Activated naive CD8-positive, alpha-beta T cell treated with anti-CD3 and anti-CD28 coated beads, Interleukin-2, amount 10 ng/mL, durations not matched to agents 7 days and 5 days (primary cell): Measurements from ENCODE around the gene SOX18. TPM values are rescaled to one million over a fixed set of nuclear protein-coding genes. Genes with fewer than 3 reads are reported as not detected.
A peak's percentile ranks its signal among the peaks of the same experiment; 100 is the strongest.

Experiments
- ATAC-seq: fragments of 150-1000 bp; cut with Tn5 transposase; one replicate; pipeline ENCODE4 v1.10.0; 2021; ENCODE audit warnings: low read depth, moderate library complexity
- POLR2A ChIA-PET: fragments of 350-600 bp; sonication (Branson Sonifier 250); formaldehyde crosslinking; loops from one replicate; lab custom pipeline; 2021; ENCODE audit warnings: antibody characterized with exemption; lab: Charles Lee
- DNase-seq: peaks from one replicate; pipeline ENCODE4 v3.0.0; 2021
- H3K27ac Mint-ChIP-seq: one replicate; pipeline ENCODE4 v1.8.0; 2022; ENCODE audit warnings: mild to moderate bottlenecking, mixed read lengths
- H3K27me3 Mint-ChIP-seq: one replicate; pipeline ENCODE4 v1.8.0; 2022; ENCODE audit warnings: mild to moderate bottlenecking, moderate library complexity, mixed read lengths
- H3K36me3 Mint-ChIP-seq: one replicate; pipeline ENCODE4 v1.8.0; 2021; ENCODE audit warnings: mild to moderate bottlenecking, mixed read lengths
- H3K4me1 Mint-ChIP-seq: one replicate; pipeline ENCODE4 v1.8.0; 2021; ENCODE audit warnings: mixed read lengths
- H3K4me3 Mint-ChIP-seq: one replicate; pipeline ENCODE4 v1.8.0; 2022; ENCODE audit warnings: mild to moderate bottlenecking, moderate library complexity, mixed read lengths
- H3K9me3 Mint-ChIP-seq: one replicate; pipeline ENCODE4 v1.8.0; 2021; ENCODE audit warnings: mixed read lengths
- total RNA-seq, 2 experiments: library from RNA; stranded (reverse); gene quantifications; one replicate each; pipeline ENCODE4 v1.2.3, GENCODE V29; 2021

Gene SOX18
- total RNA-seq, 2 experiments from 2014 or later: 0.30 to 0.51 TPM

DNA sequence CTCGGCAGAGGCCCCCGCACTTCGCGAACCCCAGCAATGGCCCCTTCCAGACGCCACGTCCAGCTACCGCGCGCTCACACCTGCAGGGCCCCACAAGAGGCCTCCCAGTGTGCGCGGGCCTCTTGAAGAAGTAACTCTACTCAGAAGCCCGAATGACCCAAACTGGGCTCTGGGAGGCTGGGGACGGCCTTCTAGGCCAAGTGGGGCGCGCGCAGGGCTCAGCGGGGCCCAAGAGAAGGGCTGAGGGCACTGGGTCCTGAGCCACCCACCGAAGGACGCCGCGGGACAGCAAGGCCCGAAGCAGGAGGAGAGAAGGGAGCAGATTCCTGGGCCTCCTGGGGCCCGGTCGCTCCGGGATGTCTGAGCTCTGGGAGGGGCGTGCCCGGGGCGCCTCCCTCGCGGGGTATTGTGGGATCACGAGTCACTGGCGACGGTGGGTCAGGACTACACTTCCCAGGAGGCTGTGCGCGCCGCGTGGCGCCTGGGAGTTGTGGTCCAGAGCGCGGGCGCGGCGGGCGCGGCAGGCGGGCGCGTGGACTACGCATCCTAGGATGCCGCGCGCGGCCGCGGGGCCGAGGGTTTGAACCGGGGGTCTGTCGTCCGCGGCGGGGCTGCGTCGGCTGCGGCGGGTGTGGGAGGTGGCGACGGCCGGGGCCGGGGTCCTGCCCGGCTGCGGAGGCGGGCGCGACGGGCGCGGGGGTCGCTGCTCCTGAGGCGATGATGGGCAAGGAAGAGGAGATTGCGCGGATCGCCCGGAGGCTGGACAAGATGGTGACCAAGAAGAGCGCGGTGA, 13.4 kb upstream of the SOX18 start, which contains the start of gene TCEA2:
Gene TCEA2 (plus strand): TSS at position 603 of the 793 bp plus-strand sequence. CDS start 115 bp downstream, at position 718.
- no peaks in the 10 kb centered on the region for H3K36me3 Mint-ChIP-seq
- H3K27me3 Mint-ChIP-seq: no peaks in the 10 kb centered on the region
- peak; percentile 96 for DNase-seq
- H3K27ac Mint-ChIP-seq: peak within 1 kb of the TSS; percentile 89
- ATAC-seq: peak; percentile 76
- H3K4me3 Mint-ChIP-seq: peak within 1 kb of the TSS; percentile 95
- no peaks in the 10 kb centered on the region for H3K9me3 Mint-ChIP-seq
- H3K4me1 Mint-ChIP-seq: peaks cover 43% of the 10 kb centered on the region
- POLR2A ChIA-PET: interaction anchor here (0.6 to 3.2 kb wide), 11 partner anchors 9 to 542 kb away, joined by 3 to 16 read pairs (median 4); partner anchors contain the start of genes OPRL1, PRPF6 and RGS19

DNA sequence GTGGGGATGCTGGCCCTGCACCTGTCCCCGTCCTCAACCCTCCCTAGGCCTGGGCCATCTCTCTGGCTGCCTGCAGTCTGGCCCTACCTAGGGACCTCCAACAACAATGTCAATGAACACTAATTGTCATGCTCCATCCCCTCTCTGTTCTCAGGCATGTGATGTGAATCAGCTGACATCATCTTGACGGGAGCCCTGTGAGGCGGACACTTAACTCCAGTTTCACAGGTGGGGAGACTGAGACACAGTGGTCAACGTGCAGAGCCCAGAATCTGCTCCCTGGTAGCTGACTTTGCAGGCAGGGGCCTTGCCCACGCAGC, 12.8 kb upstream of the SOX18 start:
- peak overlapping the region; percentile 36 for H3K27ac Mint-ChIP-seq
- ATAC-seq (no peak), DNase-seq (no peak)
- H3K27me3 Mint-ChIP-seq: no peaks in the 10 kb centered on the region
- no peaks in the 10 kb centered on the region for H3K36me3 Mint-ChIP-seq
- POLR2A ChIA-PET: interaction anchor here (0.6 to 3.2 kb wide), 10 partner anchors 9 to 541 kb away, joined by 3 to 16 read pairs (median 4); partner anchors contain the start of genes OPRL1, PRPF6 and RGS19
- H3K4me1 Mint-ChIP-seq: peaks cover 40% of the 10 kb centered on the region
- peak overlapping the region; percentile 95 for H3K4me3 Mint-ChIP-seq
- no peaks in the 10 kb centered on the region for H3K9me3 Mint-ChIP-seq

DNA sequence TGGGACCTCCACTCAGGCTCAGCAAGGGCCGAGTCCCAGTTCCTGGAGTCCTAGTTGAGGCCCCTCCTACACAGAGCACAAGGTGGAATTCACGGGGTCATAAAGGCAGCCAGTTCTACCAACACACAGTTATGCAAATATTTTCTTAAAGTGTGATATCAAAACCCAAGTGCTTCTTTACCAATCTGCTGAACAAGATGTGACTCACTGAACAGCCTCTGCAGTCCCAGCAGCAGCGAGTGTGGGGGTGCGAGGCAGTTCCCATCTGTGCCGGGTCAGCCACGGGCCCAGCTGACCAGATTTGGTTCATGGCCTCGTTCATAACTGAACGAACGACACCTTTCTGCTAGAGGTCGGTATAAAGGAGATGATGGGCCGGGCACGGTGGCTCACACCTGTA, 9.1 kb upstream of the SOX18 start:
- H3K9me3 Mint-ChIP-seq: no peaks in the 10 kb centered on the region
- peaks cover 15% of the 10 kb centered on the region for H3K4me1 Mint-ChIP-seq
- H3K27me3 Mint-ChIP-seq: no peaks in the 10 kb centered on the region
- DNase-seq (no peak), ATAC-seq (no peak)
- H3K27ac Mint-ChIP-seq: no peak overlapping the region
- peak overlapping the region; percentile 82 for H3K4me3 Mint-ChIP-seq
- no peaks in the 10 kb centered on the region for H3K36me3 Mint-ChIP-seq
- POLR2A ChIA-PET: interaction anchor here (1.1 to 2.8 kb wide), 4 partner anchors 18 to 78 kb away, joined by 3 to 16 read pairs (median 10); partner anchors contain the start of genes PRPF6 and SAMD10

DNA sequence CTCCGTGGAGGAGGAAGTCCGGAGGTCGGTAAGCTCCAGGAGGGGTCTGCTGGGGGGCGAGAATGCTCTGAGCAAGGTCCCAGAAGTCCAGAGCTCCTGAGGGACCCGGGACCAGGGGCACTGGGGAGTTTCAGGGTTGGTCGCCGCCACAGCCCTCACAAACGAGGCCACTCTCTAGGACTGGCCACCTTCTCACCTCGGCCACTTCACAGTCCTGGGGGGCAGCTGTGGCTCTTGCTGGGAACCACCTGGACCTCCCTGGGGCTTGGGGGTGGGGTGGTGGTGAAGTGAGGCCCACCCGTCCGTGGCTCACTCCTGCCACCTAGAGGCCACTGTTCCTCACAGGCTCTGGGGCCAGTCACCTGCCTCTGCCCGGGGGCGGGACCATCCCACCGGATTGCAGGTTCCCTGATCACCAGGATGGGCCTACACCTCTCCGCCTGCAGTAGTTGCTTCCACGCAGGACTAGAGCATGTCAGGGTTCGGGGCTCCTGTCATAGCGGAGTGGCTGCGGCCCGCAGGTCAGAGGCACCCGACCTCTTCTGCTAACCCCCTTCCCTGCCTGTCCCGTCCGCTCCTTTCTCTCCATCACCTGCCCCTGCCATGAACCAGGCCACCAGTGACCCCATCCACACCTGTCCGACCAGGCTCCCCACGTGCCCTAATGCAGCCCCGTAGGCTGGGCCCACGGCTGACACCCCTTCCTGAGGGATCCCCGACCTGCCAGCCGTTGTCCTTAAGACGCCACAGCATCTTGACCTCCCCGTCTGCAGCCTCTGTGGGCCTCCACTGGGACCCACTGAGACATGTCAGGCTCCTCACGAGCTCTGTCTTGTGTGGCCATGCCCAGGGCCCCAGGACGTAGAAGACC, 8.4 kb upstream of the SOX18 start:
- Mint-ChIP-seq H3K27ac (peak overlapping the region; percentile 90), H3K4me3 (peak overlapping the region; percentile 82), H3K9me3 (no peaks in the 10 kb centered on the region), H3K36me3 (no peaks in the 10 kb centered on the region), H3K4me1 (peaks cover 15% of the 10 kb centered on the region), H3K27me3 (peaks cover 3% of the 10 kb centered on the region)
- DNase-seq (peak; percentile 89), ATAC-seq (peak; percentile 75)
- POLR2A ChIA-PET: interaction anchor here (0.8 to 2.8 kb wide), 6 partner anchors 16 to 77 kb away, joined by 3 to 16 read pairs (median 6); partner anchors contain the start of genes OPRL1, PRPF6, RGS19 and SAMD10

DNA sequence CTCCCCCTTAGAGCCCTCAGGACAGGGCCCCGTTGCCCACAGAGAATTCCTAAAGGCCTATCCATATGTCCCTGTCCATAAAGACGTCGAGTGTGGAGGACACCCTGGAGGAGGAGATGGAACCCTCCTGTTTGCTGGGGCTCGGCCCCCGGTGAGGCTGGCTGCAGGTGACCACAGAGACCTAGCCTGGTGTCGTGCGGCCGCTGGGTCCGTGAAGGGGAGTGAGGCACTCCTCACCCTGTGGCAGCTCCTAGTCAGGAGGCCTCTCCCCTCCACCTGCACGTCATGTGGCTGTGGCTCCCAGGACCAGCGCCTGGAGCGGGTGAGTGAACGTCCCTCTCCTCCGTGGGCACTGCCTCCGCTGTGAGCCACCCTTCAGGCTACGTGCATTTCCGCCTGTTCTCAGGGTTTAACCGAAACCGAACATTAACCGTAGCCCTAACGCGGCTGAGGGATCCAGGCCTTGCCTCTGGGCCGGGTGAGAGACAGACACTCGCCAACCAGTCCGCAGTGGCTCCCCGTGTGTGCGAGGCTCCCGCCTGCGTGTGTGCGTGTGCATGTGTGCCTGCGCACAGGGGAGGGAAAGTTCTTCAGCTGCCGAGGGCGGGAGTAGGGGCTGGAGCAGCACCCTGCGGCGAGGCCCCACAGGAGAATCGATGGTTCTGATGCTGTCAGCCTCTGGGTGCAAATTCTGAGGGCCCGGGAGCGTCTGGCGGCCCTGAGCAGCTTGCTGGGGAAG, 7.6 kb upstream of the SOX18 start:
- H3K27ac Mint-ChIP-seq: peak overlapping the region; percentile 90

DNA sequence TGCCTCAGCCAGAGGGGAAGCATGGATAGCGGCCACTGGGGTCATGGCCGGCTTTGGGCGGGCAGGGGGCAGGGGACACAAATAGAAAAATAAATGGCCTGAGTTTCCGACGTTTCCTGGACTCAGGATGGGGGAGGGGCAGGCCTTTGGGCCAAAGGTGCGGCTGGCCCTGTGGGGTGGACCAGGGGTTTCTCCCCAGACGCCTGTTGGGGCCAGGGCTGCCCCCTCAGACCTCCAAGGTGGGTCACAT, 7.1 kb upstream of the SOX18 start:
- Mint-ChIP-seq H3K36me3 (no peaks in the 10 kb centered on the region), H3K27me3 (peaks cover 5% of the 10 kb centered on the region), H3K27ac (peak overlapping the region; percentile 90), H3K9me3 (no peaks in the 10 kb centered on the region), H3K4me1 (peaks cover 12% of the 10 kb centered on the region), H3K4me3 (no peak overlapping the region)
- ATAC-seq (no peak), DNase-seq (no peak)
- POLR2A ChIA-PET: interaction anchor here (2.0 to 2.8 kb wide), 3 partner anchors 16 to 76 kb away, joined by 8 to 16 read pairs (median 12); partner anchors contain the start of genes PRPF6 and SAMD10

More for the DNA sequence above, 7.6 kb upstream of the SOX18 start:
- ATAC-seq: peak; percentile 62
- H3K4me1 Mint-ChIP-seq: peaks cover 13% of the 10 kb centered on the region
- POLR2A ChIA-PET: interaction anchor here (0.8 to 2.8 kb wide), 6 partner anchors 15 to 77 kb away, joined by 3 to 16 read pairs (median 6); partner anchors contain the start of genes OPRL1, PRPF6, RGS19 and SAMD10
- H3K27me3 Mint-ChIP-seq: peaks cover 3% of the 10 kb centered on the region
- no peaks in the 10 kb centered on the region for H3K36me3 Mint-ChIP-seq
- H3K4me3 Mint-ChIP-seq: peak overlapping the region; percentile 82
- no peaks in the 10 kb centered on the region for H3K9me3 Mint-ChIP-seq
- DNase-seq: no peak

DNA sequence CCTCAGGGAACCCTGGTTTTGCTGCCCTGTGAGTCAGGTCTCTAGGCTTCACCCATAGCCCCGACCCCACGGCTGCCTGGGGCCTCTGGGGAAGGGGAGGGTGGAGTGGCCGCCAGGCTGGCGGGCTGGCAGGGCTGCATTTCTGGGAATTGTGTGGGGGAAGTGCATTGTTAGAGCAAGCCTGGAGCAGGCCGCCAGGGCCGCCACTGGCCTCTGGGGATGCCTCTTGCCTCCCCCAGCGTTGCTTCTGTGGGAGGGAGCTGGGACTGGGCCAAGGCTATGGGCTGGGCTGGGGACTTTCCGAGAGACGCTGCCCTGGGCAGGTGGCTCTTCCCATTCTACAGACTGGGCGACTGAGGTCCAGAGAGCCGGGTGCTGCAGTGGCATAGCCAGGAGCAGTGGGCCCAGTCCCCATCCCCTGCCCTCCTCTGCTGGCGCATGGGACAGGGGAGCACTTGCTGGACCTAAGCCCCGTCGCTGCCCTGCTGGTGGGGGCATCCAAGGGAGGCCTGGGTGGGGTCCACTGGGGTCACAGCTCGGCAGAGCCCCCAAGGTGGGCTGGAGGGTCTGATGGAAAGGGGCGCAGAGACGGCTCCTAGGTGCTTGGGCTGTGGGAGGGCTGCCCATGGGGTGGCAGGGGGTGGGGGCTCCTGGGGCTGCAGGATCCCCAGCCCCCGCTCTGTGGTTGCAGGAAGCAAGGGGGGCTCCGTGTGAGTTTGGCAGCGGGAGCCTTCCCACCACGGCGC, 6.6 kb upstream of the SOX18 start:
- POLR2A ChIA-PET: interaction anchor here (1.2 to 2.8 kb wide), 4 partner anchors 15 to 76 kb away, joined by 3 to 16 read pairs (median 10); partner anchors contain the start of genes PRPF6, RGS19 and SAMD10
- no peak overlapping the region for H3K4me3 Mint-ChIP-seq

DNA sequence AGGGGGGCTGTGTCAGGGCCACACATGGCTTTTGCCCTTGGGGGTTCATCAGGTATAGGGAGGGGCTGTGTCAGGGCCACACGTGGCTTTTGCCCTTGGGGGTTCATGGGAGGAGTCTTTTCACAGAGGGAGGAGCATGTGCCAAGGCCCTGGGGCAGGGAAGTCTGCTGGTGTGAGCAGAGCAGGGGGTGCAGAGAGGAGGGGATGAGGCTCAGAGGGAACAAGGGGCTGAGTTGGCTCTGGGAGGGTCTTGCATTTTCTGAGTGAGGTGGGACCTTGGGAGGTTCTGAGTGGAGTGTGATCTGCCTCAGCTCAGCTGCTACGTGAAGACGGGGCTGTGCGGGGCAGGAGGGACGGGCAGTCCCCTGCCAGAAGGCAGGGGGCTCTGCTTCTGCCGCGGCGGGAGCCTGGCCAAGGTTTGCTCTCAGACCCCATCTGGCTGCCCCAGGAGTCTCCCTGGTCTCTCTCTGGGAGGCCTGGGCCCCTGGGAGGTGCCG, 6.0 kb upstream of the SOX18 start:
- Mint-ChIP-seq H3K4me3 (no peak overlapping the region), H3K27ac (peak overlapping the region; percentile 60), H3K4me1 (peaks cover 12% of the 10 kb centered on the region), H3K36me3 (no peaks in the 10 kb centered on the region), H3K9me3 (no peaks in the 10 kb centered on the region), H3K27me3 (peaks cover 5% of the 10 kb centered on the region)
- DNase-seq (no peak), ATAC-seq (no peak)
- POLR2A ChIA-PET: interaction anchor here (0.7 to 4.7 kb wide), 4 partner anchors 15 to 74 kb away, joined by 3 to 23 read pairs (median 4); partner anchors contain the start of gene RGS19

More for the DNA sequence above, 6.6 kb upstream of the SOX18 start:
- ATAC-seq: no peak
- peaks cover 5% of the 10 kb centered on the region for H3K27me3 Mint-ChIP-seq
- DNase-seq: no peak
- H3K27ac Mint-ChIP-seq: no peak overlapping the region
- H3K4me1 Mint-ChIP-seq: peaks cover 12% of the 10 kb centered on the region
- no peaks in the 10 kb centered on the region for H3K9me3 Mint-ChIP-seq
- no peaks in the 10 kb centered on the region for H3K36me3 Mint-ChIP-seq

DNA sequence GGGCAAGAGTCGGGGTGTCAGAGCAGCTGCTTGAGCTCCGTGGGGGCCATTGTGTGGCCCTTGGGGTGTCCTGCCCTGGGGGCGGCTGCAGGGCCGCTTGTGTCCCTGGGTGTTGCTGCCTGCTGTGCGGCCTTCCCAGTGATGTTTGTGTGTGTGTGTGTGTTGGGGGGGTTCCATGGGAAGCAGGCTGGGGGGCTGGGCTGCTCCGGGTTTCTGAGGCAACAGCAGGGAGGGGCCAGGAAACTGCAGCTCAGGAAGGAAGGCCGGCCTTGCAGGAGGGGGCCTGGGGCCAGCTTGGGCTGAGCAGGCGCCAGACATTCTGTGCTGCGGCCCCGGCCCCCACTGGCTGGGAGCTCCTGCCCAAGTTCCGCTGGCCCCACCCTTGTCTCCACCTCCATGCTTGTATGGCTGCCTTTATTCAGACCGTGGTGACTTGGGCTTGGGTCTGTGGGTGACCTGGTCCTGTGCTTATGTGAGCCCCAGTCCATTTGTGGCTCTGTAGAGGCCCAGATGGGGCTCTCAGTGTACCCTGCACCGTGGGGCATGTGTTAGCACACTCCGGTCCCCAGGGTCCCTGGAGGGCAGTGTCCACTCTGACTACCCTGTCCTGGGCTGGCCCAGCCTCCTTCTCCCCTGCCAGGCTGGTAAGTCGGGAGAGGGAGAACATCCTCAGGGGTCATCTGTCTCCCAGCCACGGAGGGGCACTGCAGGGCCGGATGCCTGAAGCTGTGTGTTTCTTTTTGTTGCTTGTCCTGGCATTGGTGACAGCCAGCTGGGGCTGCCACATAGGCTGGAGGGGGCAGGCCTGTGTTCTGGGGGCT, 4.6 kb upstream of the SOX18 start:
- no peak for DNase-seq
- Mint-ChIP-seq H3K9me3 (no peaks in the 10 kb centered on the region), H3K4me3 (no peak overlapping the region), H3K27ac (no peak overlapping the region), H3K4me1 (peaks cover 10% of the 10 kb centered on the region), H3K36me3 (no peaks in the 10 kb centered on the region), H3K27me3 (peaks cover 9% of the 10 kb centered on the region)
- POLR2A ChIA-PET: interaction anchor here (0.6 to 4.7 kb wide), 4 partner anchors 10 to 142 kb away, joined by 3 to 26 read pairs (median 14); no protein-coding TSS in a partner anchor
- no peak for ATAC-seq

DNA sequence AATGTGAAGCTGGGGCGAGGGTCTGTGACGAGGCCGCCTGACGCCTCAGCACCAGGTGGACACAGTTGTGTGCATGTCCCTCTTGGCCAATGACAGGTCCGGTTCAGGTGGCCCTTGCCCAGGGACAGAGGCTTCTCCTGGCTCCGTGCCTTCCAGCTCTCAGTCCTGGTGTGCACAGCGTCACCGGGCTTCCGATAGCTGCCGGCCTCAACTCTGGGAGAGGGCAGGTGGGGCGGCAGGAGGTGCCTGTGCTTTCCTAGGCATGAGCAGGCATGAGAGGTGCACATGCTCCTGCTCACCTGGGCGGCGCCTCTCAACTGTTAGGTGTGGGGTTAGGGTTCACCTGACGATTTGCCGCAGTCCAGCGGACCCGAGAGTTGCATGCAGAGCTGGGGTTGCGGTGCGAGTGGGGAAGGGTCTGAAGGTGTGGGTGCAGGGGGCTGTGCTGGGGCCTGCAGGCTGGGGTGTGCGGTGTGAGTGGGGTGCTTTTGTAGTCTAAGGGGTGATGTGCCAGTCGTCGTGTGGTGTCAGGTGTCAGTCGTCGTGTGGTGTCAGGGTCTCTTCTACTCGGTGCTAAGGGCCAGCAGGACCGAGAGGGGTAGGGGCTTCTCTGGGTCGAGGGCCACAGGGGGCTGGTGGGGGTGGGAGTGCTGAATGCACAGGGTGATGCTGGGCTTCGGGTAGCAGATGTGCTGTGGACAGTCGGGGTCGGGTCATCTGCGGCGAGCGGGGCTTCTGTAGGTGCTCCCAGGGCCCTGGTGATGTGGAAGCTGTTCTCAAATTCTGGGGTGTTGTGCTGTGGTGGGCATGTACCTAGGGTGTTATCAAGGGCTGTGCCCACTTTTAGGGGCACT, 3.8 kb upstream of the SOX18 start:
- Mint-ChIP-seq H3K36me3 (no peaks in the 10 kb centered on the region), H3K27me3 (peaks cover 11% of the 10 kb centered on the region), H3K4me3 (no peak overlapping the region), H3K27ac (no peak overlapping the region), H3K9me3 (no peaks in the 10 kb centered on the region), H3K4me1 (peaks cover 10% of the 10 kb centered on the region)
- ATAC-seq: no peak
- no peak for DNase-seq
- POLR2A ChIA-PET: interaction anchor here (0.6 to 4.7 kb wide), 6 partner anchors 7 to 141 kb away, joined by 3 to 26 read pairs (median 5); partner anchors contain the start of gene TCEA2
